Parathyroid adenoma (tissue), 2 donors: ENCODE measurements around the gene ENPP4.
"Not testable (repeated sequence)": the region's sequence is repeated elsewhere in the genome, so short reads cannot be mapped to it uniquely, and the experiment has no call there.

Source experiments
- H2AFZ ChIP-seq: fragments of 300-600 bp; sonication (generic); one replicate; pipeline ENCODE4 v1.7.0; 2017; ENCODE audit warnings: antibody characterized with exemption, mild to moderate bottlenecking
- H3K27ac ChIP-seq: fragments of 300-600 bp; sonication (generic); one replicate; pipeline ENCODE4 v1.7.0; 2017
- H3K27me3 ChIP-seq: fragments of 300-600 bp; sonication (generic); one replicate; pipeline ENCODE4 v1.7.0; 2017; ENCODE audit warnings: low read length; ENCODE audit not compliant: control insufficient read depth, insufficient read depth
- H3K36me3 ChIP-seq: fragments of 300-600 bp; sonication (generic); one replicate; pipeline ENCODE4 v1.7.0; 2017; ENCODE audit warnings: low read length; ENCODE audit not compliant: control insufficient read depth, insufficient read depth
- H3K4me1 ChIP-seq: fragments of 300-600 bp; sonication (generic); one replicate; pipeline ENCODE4 v1.7.0; 2017; ENCODE audit warnings: control low read depth
- H3K4me2 ChIP-seq: fragments of 300-600 bp; sonication (generic); one replicate; pipeline ENCODE4 v1.7.0; 2017; ENCODE audit warnings: low read length
- H3K4me3 ChIP-seq: fragments of 300-600 bp; sonication (generic); one replicate; pipeline ENCODE4 v1.7.0; 2017; ENCODE audit warnings: low read depth, low read length
- H3K79me2 ChIP-seq: fragments of 300-600 bp; sonication (generic); one replicate; pipeline ENCODE4 v1.7.0; 2017; ENCODE audit warnings: control low read depth
- H3K9ac ChIP-seq: fragments of 300-600 bp; sonication (generic); one replicate; pipeline ENCODE4 v1.7.0; 2017; ENCODE audit warnings: mild to moderate bottlenecking
- H3K9me3 ChIP-seq: fragments of 300-600 bp; sonication (generic); one replicate; pipeline ENCODE4 v1.7.0; 2017; ENCODE audit warnings: low read length; ENCODE audit not compliant: control insufficient read depth
- CTCF ChIP-seq: fragments of 300-600 bp; sonication (generic); IDR thresholded peaks from one replicate; pipeline ENCODE4 v1.7.0; 2017; ENCODE audit warnings: antibody characterized with exemption, mild to moderate bottlenecking
- donor health status: primary hyperparathyroidism.

Gene ENPP4

GRCh38 chr6:46129629-46130511, at the start of gene ENPP4:
TSS of gene ENPP4 (plus strand) at chr6:46129989. CDS start at chr6:46139584, 9,595 bp downstream.
- Histone ChIP-seq H3K4me2 (peak within 1 kb of the TSS; percentile 83), H3K27ac (peak within 1 kb of the TSS; percentile 43), H3K4me3 (peak within 1 kb of the TSS; percentile 90), H3K9me3 (no peaks in the 10 kb centered on the region), H3K79me2 (peaks cover 3% of the 10 kb centered on the region), H2AFZ (peak within 1 kb of the TSS; percentile 85), H3K9ac (peak within 1 kb of the TSS; percentile 6), H3K36me3 (no peaks in the 10 kb centered on the region), H3K27me3 (no peaks in the 10 kb centered on the region), H3K4me1 (no peaks in the 10 kb centered on the region)
- peak; percentile 14 for TF ChIP-seq CTCF

GRCh38 chr6:46080111-46080510, 49.7 kb upstream of the ENPP4 start:
- no peaks in the 10 kb centered on the region for H3K9me3 ChIP-seq
- H3K4me1 ChIP-seq, result no peaks in the 10 kb centered on the region
- H3K9ac ChIP-seq, result no peak overlapping the region
- no peaks in the 10 kb centered on the region for H3K79me2 ChIP-seq
- no peaks in the 10 kb centered on the region for H3K27me3 ChIP-seq
- H2AFZ ChIP-seq, result no peak overlapping the region
- TF ChIP-seq CTCF, result no peak
- H3K36me3 ChIP-seq, result no peaks in the 10 kb centered on the region
- H3K4me2 ChIP-seq, result no peak overlapping the region
- no peak overlapping the region for H3K27ac ChIP-seq
- H3K4me3 ChIP-seq, result no peak overlapping the region

DNA sequence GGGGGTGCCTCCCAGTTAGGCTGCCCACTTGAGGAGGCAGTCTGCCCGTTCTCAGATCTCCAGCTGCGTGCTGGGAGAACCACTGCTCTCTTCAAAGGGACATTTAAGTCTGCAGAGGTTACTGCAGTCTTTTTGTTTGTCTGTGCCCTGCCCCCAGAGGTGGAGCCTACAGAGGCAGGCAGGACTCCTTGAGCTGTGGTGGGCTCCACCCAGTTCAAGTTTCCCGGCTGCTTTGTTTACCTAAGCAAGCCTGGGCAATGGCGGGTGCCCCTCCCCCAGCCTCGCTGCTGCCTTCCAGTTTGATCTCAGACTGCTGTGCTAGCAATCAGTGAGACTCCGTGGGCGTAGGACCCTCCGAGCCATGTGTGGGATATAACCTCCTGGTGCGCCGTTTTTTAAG, 44.1 kb upstream of the ENPP4 start:
- H3K9me3 ChIP-seq, H3K4me3 ChIP-seq, H3K4me1 ChIP-seq, H3K79me2 ChIP-seq, H3K4me2 ChIP-seq, H3K9ac ChIP-seq, H2AFZ ChIP-seq, H3K27ac ChIP-seq, H3K36me3 ChIP-seq, H3K27me3 ChIP-seq: not testable (repeated sequence)

DNA sequence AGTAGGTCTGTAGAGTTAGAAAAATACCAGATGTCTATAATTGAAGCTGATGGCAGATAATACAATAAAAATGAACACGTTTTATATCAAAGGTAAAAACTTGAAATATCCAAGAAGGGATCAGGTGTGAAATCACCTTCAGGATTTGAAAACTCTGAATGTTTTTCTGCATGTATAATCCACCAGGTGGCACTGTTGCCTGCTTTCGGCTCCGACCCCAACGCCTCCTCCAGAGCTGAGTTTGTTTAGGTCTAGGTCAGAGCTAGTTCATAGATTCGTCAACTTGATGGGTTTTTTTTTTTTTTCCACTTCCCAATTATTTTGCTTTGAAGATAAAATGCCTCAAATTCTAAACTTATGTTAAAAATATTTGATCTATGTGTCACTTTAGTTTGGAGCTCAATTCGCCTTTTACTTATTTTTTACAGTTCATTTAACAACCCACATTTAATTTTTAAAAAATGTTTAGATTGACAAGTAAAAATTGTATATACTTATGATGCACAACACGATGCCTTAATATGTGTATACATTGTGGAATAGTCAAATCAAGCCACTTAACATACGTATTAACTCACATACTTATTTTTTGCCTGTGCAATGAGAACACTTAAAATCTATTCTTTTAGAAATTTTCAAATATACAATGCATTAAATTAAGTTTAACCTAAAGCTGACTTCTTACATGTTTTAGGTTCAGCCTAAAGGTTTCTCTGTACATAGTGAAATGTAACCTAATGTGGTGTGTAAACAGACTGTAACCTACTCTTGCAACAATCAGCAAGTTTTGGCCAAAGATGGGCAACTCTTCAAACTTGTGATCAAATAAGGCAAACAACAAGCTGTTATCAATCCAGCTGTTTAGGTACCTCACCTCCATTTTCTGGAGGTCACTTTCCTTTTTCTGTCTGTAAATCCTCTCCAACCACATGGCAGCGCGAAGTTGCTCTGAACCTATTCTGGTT, 39.4 kb upstream of the ENPP4 start:
- Histone ChIP-seq H3K36me3 (no peaks in the 10 kb centered on the region), H3K9ac (no peak overlapping the region), H3K79me2 (no peaks in the 10 kb centered on the region), H2AFZ (no peak overlapping the region), H3K4me3 (no peak overlapping the region), H3K9me3 (no peaks in the 10 kb centered on the region), H3K4me1 (no peaks in the 10 kb centered on the region), H3K4me2 (no peak overlapping the region), H3K27me3 (no peaks in the 10 kb centered on the region), H3K27ac (no peak overlapping the region)
- peak; percentile 83 for TF ChIP-seq CTCF

DNA sequence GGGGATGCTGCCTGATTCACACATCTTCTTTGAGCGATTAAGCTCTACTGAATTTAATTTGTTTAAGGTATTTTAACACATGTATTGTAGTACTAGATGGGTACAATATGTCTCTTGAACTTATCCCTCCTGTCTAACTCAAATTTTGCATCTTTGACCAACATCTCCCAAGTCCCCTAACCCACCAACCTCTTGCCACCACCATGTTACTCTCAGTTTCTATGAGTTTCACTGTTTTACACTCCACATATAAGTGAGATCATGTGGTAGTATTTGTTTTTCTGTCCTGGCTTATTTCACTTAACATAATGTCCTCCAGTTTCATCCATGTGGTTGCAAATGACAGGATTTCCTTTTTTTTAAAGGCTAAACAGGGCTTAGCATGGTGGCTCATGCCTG, 38.7 kb upstream of the ENPP4 start:
- Histone ChIP-seq H3K27ac (no peak overlapping the region), H3K4me3 (no peak overlapping the region)
- TF ChIP-seq CTCF, result no peak

More for the DNA sequence above, 38.7 kb upstream of the ENPP4 start:
- Histone ChIP-seq H3K9ac (no peak overlapping the region), H2AFZ (no peak overlapping the region), H3K4me1 (no peaks in the 10 kb centered on the region), H3K27me3 (no peaks in the 10 kb centered on the region), H3K79me2 (no peaks in the 10 kb centered on the region), H3K36me3 (no peaks in the 10 kb centered on the region), H3K4me2 (no peak overlapping the region), H3K9me3 (no peaks in the 10 kb centered on the region)
